WTC11 (cell line): ENCODE data around the gene PNMA1. TPM values are rescaled to one million over a fixed set of nuclear protein-coding genes. Genes with fewer than 3 reads are reported as not detected.

Experiments
- ATAC-seq: fragments of 200-7000 bp; cut with Tn5 transposase; 2 replicates; pipeline ENCODE4 v1.10.0; 2021; ENCODE audit warnings: mild to moderate bottlenecking, moderate library complexity
- Bru-seq: library from RNA; stranded (reverse); fragments of 400-500 nt; gene quantifications from one replicate; lab custom pipeline; 2021; lab: Mats Ljungman, UMichigan
- CTCF ChIA-PET: fragments of 300-600 bp; sonication (Branson Sonifier 250); formaldehyde crosslinking; loops from one replicate; lab custom pipeline; 2021; ENCODE audit warnings: antibody characterized with exemption; lab: Charles Lee
- POLR2A ChIA-PET: fragments of 350-600 bp; sonication (Branson Sonifier 250); formaldehyde crosslinking; loops from one replicate; lab custom pipeline; 2021; ENCODE audit warnings: antibody characterized with exemption; lab: Charles Lee
- DNase-seq: peaks from one replicate; pipeline ENCODE4 v3.0.0; 2021; ENCODE audit warnings: low spot score
- H3K27ac Mint-ChIP-seq: 2 replicates; pipeline ENCODE4 v1.8.0; 2021; ENCODE audit warnings: mixed read lengths
- H3K27me3 Mint-ChIP-seq: 2 replicates; pipeline ENCODE4 v1.8.0; 2021; ENCODE audit warnings: low read depth, mild to moderate bottlenecking, moderate library complexity, mixed read lengths
- H3K36me3 Mint-ChIP-seq: 2 replicates; pipeline ENCODE4 v1.8.0; 2021; ENCODE audit warnings: mixed read lengths
- H3K4me1 Mint-ChIP-seq: 2 replicates; pipeline ENCODE4 v1.8.0; 2022; ENCODE audit warnings: mixed read lengths
- H3K4me3 Mint-ChIP-seq: 2 replicates; pipeline ENCODE4 v1.8.0; 2021; ENCODE audit warnings: mild to moderate bottlenecking, moderate library complexity, mixed read lengths
- H3K9me3 Mint-ChIP-seq: 2 replicates; pipeline ENCODE4 v1.8.0; 2021; ENCODE audit warnings: mixed read lengths
- ARID4B ChIP-seq: sonication (generic); formaldehyde crosslinking; IDR thresholded peaks from 2 replicates; pipeline ENCODE4 v1.8.0; 2023; ENCODE audit warnings: missing genetic modification reagents, mild to moderate bottlenecking, borderline replicate concordance
- ATF1 ChIP-seq: sonication (generic); formaldehyde crosslinking; IDR thresholded peaks from 2 replicates; pipeline ENCODE4 v1.8.1; 2023; ENCODE audit warnings: mild to moderate bottlenecking, moderate library complexity, missing genetic modification reagents
- CBFB ChIP-seq: sonication (generic); formaldehyde crosslinking; IDR thresholded peaks from 2 replicates; pipeline ENCODE4 v1.8.1; 2022; ENCODE audit warnings: mild to moderate bottlenecking, low read depth, missing genetic modification reagents
- E2F4 ChIP-seq: sonication (generic); formaldehyde crosslinking; IDR thresholded peaks from 2 replicates; pipeline ENCODE4 v1.8.1; 2022; ENCODE audit warnings: low read depth, mild to moderate bottlenecking, moderate library complexity, missing genetic modification reagents, borderline replicate concordance
- E2F5 ChIP-seq: sonication (generic); formaldehyde crosslinking; IDR thresholded peaks from 2 replicates; pipeline ENCODE4 v1.8.1; 2022; ENCODE audit warnings: mild to moderate bottlenecking, moderate library complexity, missing genetic modification reagents
- GRHL2 ChIP-seq: fragments of 250-450 bp; sonication (Bioruptor Pico); IDR thresholded peaks from 2 replicates; pipeline ENCODE4 v1.8.0; 2022; ENCODE audit warnings: mild to moderate bottlenecking, moderate library complexity; ENCODE audit not compliant: insufficient replicate concordance, severe bottlenecking
- HMGXB4 ChIP-seq: sonication (generic); formaldehyde crosslinking; IDR thresholded peaks from 2 replicates; pipeline ENCODE4 v1.8.1; 2023; ENCODE audit warnings: mild to moderate bottlenecking, moderate library complexity, missing genetic modification reagents
- NFATC4 ChIP-seq: fragments of 250-450 bp; sonication (Bioruptor Pico); IDR thresholded peaks from 2 replicates; pipeline ENCODE4 v1.9.0; 2021; ENCODE audit warnings: mild to moderate bottlenecking
- NFYB ChIP-seq: sonication (generic); formaldehyde crosslinking; conservative IDR thresholded peaks from 2 replicates; pipeline ENCODE4 v1.8.0; 2022; ENCODE audit warnings: low read depth, missing genetic modification reagents
- NR1H2 ChIP-seq: sonication (generic); formaldehyde crosslinking; IDR thresholded peaks from 2 replicates; pipeline ENCODE4 v1.9.0; 2021; ENCODE audit warnings: mild to moderate bottlenecking, moderate library complexity, missing genetic modification reagents
- NR3C1 ChIP-seq: sonication (generic); formaldehyde crosslinking; conservative IDR thresholded peaks from 2 replicates; pipeline ENCODE4 v1.8.1; 2023; ENCODE audit warnings: low read depth, mild to moderate bottlenecking, missing genetic modification reagents
- PRRX2 ChIP-seq: fragments of 250-450 bp; sonication (Bioruptor Pico); IDR thresholded peaks from 2 replicates; pipeline ENCODE4 v1.8.0; 2021; ENCODE audit warnings: mild to moderate bottlenecking
- SMAD4 ChIP-seq: sonication (generic); formaldehyde crosslinking; IDR thresholded peaks from 2 replicates; pipeline ENCODE4 v1.8.0; 2022; ENCODE audit warnings: mild to moderate bottlenecking, missing genetic modification reagents
- TEAD4 ChIP-seq: sonication (generic); formaldehyde crosslinking; IDR thresholded peaks from 2 replicates; pipeline ENCODE4 v1.8.0; 2022; ENCODE audit warnings: mild to moderate bottlenecking, missing genetic modification reagents
- USF2 ChIP-seq: sonication (generic); formaldehyde crosslinking; IDR thresholded peaks from 2 replicates; pipeline ENCODE4 v1.8.1; 2023; ENCODE audit warnings: mild to moderate bottlenecking, missing genetic modification reagents, moderate library complexity
- ZBTB21 ChIP-seq: sonication (generic); formaldehyde crosslinking; IDR thresholded peaks from 2 replicates; pipeline ENCODE4 v1.8.1; 2023; ENCODE audit warnings: mild to moderate bottlenecking, missing genetic modification reagents, borderline replicate concordance
- ZNF263 ChIP-seq: sonication (generic); formaldehyde crosslinking; IDR thresholded peaks from 2 replicates; pipeline ENCODE4 v1.8.1; 2022; ENCODE audit warnings: low read depth, mild to moderate bottlenecking, moderate library complexity, missing genetic modification reagents
- ZNF281 ChIP-seq: sonication (generic); formaldehyde crosslinking; IDR thresholded peaks from 2 replicates; pipeline ENCODE4 v1.8.0; 2023; ENCODE audit warnings: mild to moderate bottlenecking, missing genetic modification reagents
- ZNF396 ChIP-seq: fragments of 250-450 bp; sonication (Bioruptor Pico); IDR thresholded peaks from 2 replicates; pipeline ENCODE4 v1.8.0; 2021; ENCODE audit warnings: mild to moderate bottlenecking, moderate library complexity, borderline replicate concordance
- ZNF512 ChIP-seq: sonication (generic); formaldehyde crosslinking; IDR thresholded peaks from 2 replicates; pipeline ENCODE4 v1.8.1; 2022; ENCODE audit warnings: missing genetic modification reagents, borderline replicate concordance
- long read RNA-seq, 3 experiments: library from RNA in 1 of 3; library from capped mRNA in 1 of 3; library from polyadenylated mRNA in 1 of 3; unstranded in 2 of 3; stranded (forward) in 1 of 3; transcript quantifications; one replicate each; pipeline ENCODE4 v2.0.0, GENCODE V29; 2021
- total RNA-seq: library from RNA; stranded (reverse); gene quantifications from 3 replicates; pipeline ENCODE4 v1.2.3, GENCODE V29; 2021

PNMA1 gene
- total RNA-seq (46.0 to 50.2 TPM (median 49.6 TPM) in 3 replicates), Bru-seq, nascent RNA (percentile 97 among the genes with signal in this experiment)
- long read RNA-seq, experiment 1, transcript PNMA1-201 (1 exons, 2,590 nt): major isoform, 261 of 261 reads
- long read RNA-seq, experiment 1, partial matches to known transcripts: 0 of 261 reads
- long read RNA-seq, experiment 1, other reads (novel, unspliced or antisense): 0 of 261 reads
- long read RNA-seq, experiment 2, transcript PNMA1-201 (1 exons, 2,590 nt): major isoform, 63 of 63 reads
- long read RNA-seq, experiment 2, partial matches to known transcripts: 0 of 63 reads
- long read RNA-seq, experiment 2, other reads (novel, unspliced or antisense): 0 of 63 reads
- long read RNA-seq, experiment 3, transcript PNMA1-201 (1 exons, 2,590 nt): major isoform, 10 of 10 reads
- long read RNA-seq, experiment 3, partial matches to known transcripts: 0 of 10 reads
- long read RNA-seq, experiment 3, other reads (novel, unspliced or antisense): 0 of 10 reads

GRCh38 chr14:73713803-73714655 is at the start of gene PNMA1:
Gene PNMA1, minus strand, starts transcription at chr14:73714384. Its CDS starts 745 bp downstream, at chr14:73713639.
- Mint-ChIP-seq H3K36me3 (no peaks in the 10 kb centered on the region), H3K4me3 (peak within 1 kb of the TSS; percentile 90), H3K9me3 (no peaks in the 10 kb centered on the region), H3K4me1 (peaks cover 36% of the 10 kb centered on the region), H3K27me3 (peaks cover 7% of the 10 kb centered on the region), H3K27ac (peak within 1 kb of the TSS; percentile 97)
- ATAC-seq: peak; percentile 68
- CTCF ChIA-PET: interaction anchor here (0.6 to 2.9 kb wide), 4 partner anchors 15 to 175 kb away, joined by 3 to 12 read pairs (median 3); no protein-coding TSS in a partner anchor
- peak; percentile 90 for DNase-seq
- POLR2A ChIA-PET: interaction anchor here (0.6 to 1.9 kb wide), 7 partner anchors 44 to 223 kb away, joined by 3 to 4 read pairs (median 3); partner anchors contain the start of genes ACOT2 and RIOX1
- TF ChIP-seq E2F5 (peak; percentile 48; the same call in 1 of the 2 replicates), ATF1 (no peak; the same call in 1 of the 2 replicates), USF2 (CRISPR knock-in tag) (peak; percentile 62), ZNF512 (CRISPR knock-in tag) (no peak), E2F4 (no peak), TEAD4 (CRISPR knock-in tag) (peak; percentile 48; the same call in 1 of the 2 replicates), NR3C1 (CRISPR knock-in tag) (no peak), ZNF396 (CRISPR knock-in tag) (no peak), ARID4B (CRISPR knock-in tag) (peak; percentile 90), PRRX2 (CRISPR knock-in tag) (no peak), NFYB (CRISPR knock-in tag) (no peak), ZNF263 (no peak), CBFB (CRISPR knock-in tag) (peak; percentile 91), ZNF281 (CRISPR knock-in tag) (no peak), NFATC4 (no peak), ZBTB21 (CRISPR knock-in tag) (no peak), NR1H2 (CRISPR knock-in tag) (no peak), HMGXB4 (peak; percentile 64; the same call in 1 of the 2 replicates), SMAD4 (no peak), GRHL2 (CRISPR knock-in tag) (no peak)
